HCT116 (cell line): ENCODE data around the gene CALHM1. TPM values are rescaled to one million over a fixed set of nuclear protein-coding genes. Genes with fewer than 3 reads are reported as not detected.

ENCODE experiments used
- ATAC-seq: fragments of 200-7000 bp; cut with Tn5 transposase; 2 replicates; pipeline ENCODE4 v1.9.1; 2020; ENCODE audit warnings: mild to moderate bottlenecking, moderate library complexity
- BruUV-seq: library from RNA; stranded (reverse); fragments of 400-500 nt; replicated peaks from 2 replicates; lab custom pipeline; 2021; lab: Mats Ljungman, UMichigan
- CTCF ChIA-PET: fragments of 300-600 bp; sonication (Branson Sonifier 250); formaldehyde crosslinking; loops from one replicate; lab custom pipeline; 2021; ENCODE audit warnings: antibody characterized with exemption; lab: Charles Lee
- POLR2A ChIA-PET: fragments of 300-600, 350-600 bp; sonication (Branson Sonifier 250); formaldehyde crosslinking; loops from one replicate; lab custom pipeline; 2021; ENCODE audit warnings: antibody characterized with exemption; lab: Charles Lee
- RAD21 ChIA-PET, 2 experiments: fragments of 300-600 bp; sonication (Branson Sonifier 250); formaldehyde crosslinking; loops; one replicate each; lab custom pipeline; 2023; ENCODE audit warnings: low total read pairs in 2 of 2; ENCODE audit not compliant: uncharacterized antibody in 2 of 2, unreplicated experiment in 2 of 2, low non-redundant PET in 1 of 2; lab: Charles Lee
- DNase-seq: peaks from one replicate; pipeline ENCODE4 v3.0.0-alpha.2; 2010; ENCODE audit warnings: low read depth, low spot score
- H2AFZ ChIP-seq: fragments of 200-600 bp; shearing (Covaris generic), sonication (generic); 2 replicates; pipeline ENCODE4 v1.6.1; 2017; ENCODE audit warnings: low read depth, mixed run types, mixed read lengths, antibody characterized with exemption, low read length; ENCODE audit not compliant: poor library complexity, severe bottlenecking
- H3K27ac ChIP-seq: 2 replicates; pipeline ENCODE4 v1.5.1; 2012; ENCODE audit warnings: low read depth, low read length
- H3K27me3 ChIP-seq: fragments of 200-600 bp; sonication (generic); 2 replicates; pipeline ENCODE4 v1.6.1; 2016; ENCODE audit warnings: mixed run types, low read length, mixed read lengths; ENCODE audit not compliant: insufficient read depth
- H3K36me3 ChIP-seq, 2 experiments: fragments of 200-500 bp in 1 of 2; fragments of 200-600 bp in 1 of 2; sonication (Bioruptor generic) in 1 of 2; sonication (generic) in 1 of 2; 2 replicates each; pipeline versions ENCODE4 v1.5.1 to v1.6.1; 2014 to 2016; ENCODE audit warnings: low read length in 2 of 2, inconsistent platforms in 1 of 2, mixed read lengths in 1 of 2, mixed run types in 1 of 2; ENCODE audit not compliant: insufficient read depth in 2 of 2, control insufficient read depth in 1 of 2
- H3K4me1 ChIP-seq, 2 experiments: fragments of 200-600 bp in 1 of 2; sonication (generic) in 1 of 2; 2 replicates each; pipeline versions ENCODE4 v1.5.1 to v1.6.1; 2012 to 2017; ENCODE audit warnings: low read length in 2 of 2, inconsistent platforms in 1 of 2, mild to moderate bottlenecking in 1 of 2, mixed read lengths in 1 of 2, mixed run types in 1 of 2, moderate library complexity in 1 of 2; ENCODE audit not compliant: insufficient read depth in 2 of 2, control insufficient read depth in 1 of 2
- H3K4me2 ChIP-seq: fragments of 200-600 bp; sonication (generic); 2 replicates; pipeline ENCODE4 v1.6.1; 2017; ENCODE audit warnings: mixed run types, low read length, mixed read lengths
- H3K4me3 ChIP-seq, 2 experiments: fragments of 200-600 bp in 1 of 2; sonication (generic) in 1 of 2; replicated peaks in 1 of 2; 2 replicates each; pipeline ENCODE4 v1.5.1; 2011 to 2016; ENCODE audit warnings: low read length in 2 of 2, control low read depth in 1 of 2, low read depth in 1 of 2, mild to moderate bottlenecking in 1 of 2, mixed read lengths in 1 of 2, mixed run types in 1 of 2
- H3K79me2 ChIP-seq: fragments of 200-600 bp; sonication (generic); 2 replicates; pipeline ENCODE4 v1.6.1; 2017; ENCODE audit warnings: mild to moderate bottlenecking, mixed run types, low read length, moderate library complexity, mixed read lengths; ENCODE audit not compliant: insufficient read depth
- H3K9ac ChIP-seq: fragments of 200-600 bp; sonication (generic); 2 replicates; pipeline ENCODE4 v1.6.1; 2016; ENCODE audit warnings: low read length, mixed read lengths
- H3K9me2 ChIP-seq: fragments of 200-600 bp; sonication (generic), shearing (Covaris generic); 2 replicates; pipeline ENCODE4 v1.6.1; 2017; ENCODE audit warnings: mixed run types, mild to moderate bottlenecking, moderate library complexity; ENCODE audit not compliant: insufficient read depth
- H3K9me3 ChIP-seq, 2 experiments: fragments of 200-500 bp in 1 of 2; fragments of 200-600 bp in 1 of 2; sonication (Bioruptor generic) in 1 of 2; sonication (generic) in 1 of 2; 2 replicates each; pipeline ENCODE4 v1.6.1; 2014 to 2017; ENCODE audit warnings: low read length in 2 of 2, mixed read lengths in 2 of 2, inconsistent platforms in 1 of 2, low read depth in 1 of 2, mild to moderate bottlenecking in 1 of 2, mixed run types in 1 of 2, moderate library complexity in 1 of 2; ENCODE audit not compliant: control insufficient read depth in 1 of 2, insufficient read depth in 1 of 2
- H4K20me1 ChIP-seq: fragments of 200-600 bp; sonication (generic), shearing (Covaris generic); 2 replicates; pipeline ENCODE4 v1.6.1; 2017; ENCODE audit warnings: mixed run types, mild to moderate bottlenecking, moderate library complexity; ENCODE audit not compliant: insufficient read depth
- EZH2 ChIP-seq: fragments of 200-600 bp; sonication (generic); IDR thresholded peaks from 2 replicates; pipeline ENCODE4 v1.6.1; 2017; ENCODE audit warnings: antibody characterized with exemption, mixed run types
- EZH2phosphoT487 ChIP-seq: fragments of 200-600 bp; IDR thresholded peaks from 2 replicates; pipeline ENCODE4 v1.6.1; 2018; ENCODE audit warnings: antibody characterized with exemption, borderline replicate concordance
- FOSL1 ChIP-seq: IDR thresholded peaks from 2 replicates; pipeline ENCODE4 v1.6.1; 2012; ENCODE audit warnings: low read depth
- JUND ChIP-seq: IDR thresholded peaks from 2 replicates; pipeline ENCODE4 v1.6.1; 2012
- POLR2A ChIP-seq: IDR thresholded peaks from 2 replicates; pipeline ENCODE4 v1.7.0; 2011; ENCODE audit warnings: borderline replicate concordance; ENCODE audit not compliant: insufficient read depth, insufficient read length; ENCODE audit errors: extremely low read depth
- TCF7L2 ChIP-seq: IDR thresholded peaks from 2 replicates; pipeline ENCODE4 v1.7.0; 2011; ENCODE audit warnings: borderline replicate concordance, inconsistent platforms; ENCODE audit not compliant: insufficient read depth, insufficient read length; ENCODE audit errors: extremely low read depth
- ZNF274 ChIP-seq: fragments of 200-500 bp; sonication (Bioruptor generic); IDR thresholded peaks from 2 replicates; pipeline ENCODE4 v1.6.1; 2014; ENCODE audit warnings: mild to moderate bottlenecking, low read depth, low read length, inconsistent platforms
- intact Hi-C: fragments of 100-400 bp; cut with micrococcal nuclease; formaldehyde crosslinking; loops from 2 replicates; pipeline ENCODE4 v1.10.0; 2022
- total RNA-seq: library from RNA; stranded (reverse); gene quantifications from one replicate; pipeline ENCODE4 v1.2.1, GENCODE V29; 2021; ENCODE audit not compliant: unreplicated experiment
- TF ChIP-seq, protein P1 (sequence below): IDR thresholded peaks from 2 replicates; pipeline ENCODE4 v1.6.1; 2012; ENCODE audit warnings: low read depth

CALHM1 gene
- total RNA-seq, 1 experiment from 2014 or later, result not detected

DNA sequence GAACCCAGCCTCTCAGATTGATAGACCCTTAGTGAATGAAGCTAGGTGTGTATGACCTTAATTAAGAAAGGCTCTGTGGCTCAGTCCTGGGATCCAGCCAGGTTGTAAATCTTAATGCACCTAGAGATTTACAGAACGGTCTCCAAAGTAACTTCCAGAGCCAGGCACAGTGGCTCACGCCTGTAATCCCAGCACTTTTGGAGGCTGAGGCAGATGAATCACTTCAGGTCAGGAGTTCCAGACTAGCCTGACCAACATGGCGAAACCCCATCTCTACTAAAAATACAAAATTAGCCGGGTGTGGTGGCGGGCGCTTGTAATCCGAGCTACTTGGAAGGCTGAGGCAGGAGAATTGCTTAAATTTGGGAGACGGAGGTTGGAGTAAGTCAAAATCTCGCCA, 30.8 kb downstream of the CALHM1 start (continued):
- TF ChIP-seq ZNF274, result no peak
- TF ChIP-seq, all 23 proteins: peak for 0

DNA sequence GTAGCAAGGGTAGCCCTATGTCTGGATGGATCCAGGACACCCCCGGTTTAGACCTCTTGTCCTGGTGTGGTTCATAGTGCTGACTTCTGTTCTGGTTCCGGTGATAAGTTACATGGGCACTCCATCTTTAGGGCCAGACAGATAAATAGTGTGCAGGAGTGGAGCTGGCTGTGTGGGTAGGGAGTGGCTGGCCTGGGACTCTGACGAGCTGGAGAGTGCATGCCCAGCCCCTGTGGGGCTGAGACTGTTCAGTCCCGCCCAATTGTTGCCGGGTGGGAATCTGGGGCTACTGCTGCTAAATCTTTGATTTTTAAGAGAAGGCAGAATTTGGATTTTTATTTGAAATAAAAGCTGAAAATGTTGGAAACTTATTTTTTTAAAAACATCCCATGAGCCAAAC, 35.0 kb downstream of the CALHM1 start:
- CTCF ChIA-PET, result no interaction called here
- H3K79me2 ChIP-seq, result peaks cover 69% of the 10 kb centered on the region
- H3K9ac ChIP-seq, result no peak overlapping the region
- ATAC-seq (no peak), DNase-seq (no peak)
- H2AFZ ChIP-seq, result no peak overlapping the region
- TF ChIP-seq EZH2phosphoT487 (no peak), EZH2 (no peak), JUND (no peak), TCF7L2 (no peak), FOSL1 (no peak), POLR2A (no peak)
- TF ChIP-seq, protein P1, sequence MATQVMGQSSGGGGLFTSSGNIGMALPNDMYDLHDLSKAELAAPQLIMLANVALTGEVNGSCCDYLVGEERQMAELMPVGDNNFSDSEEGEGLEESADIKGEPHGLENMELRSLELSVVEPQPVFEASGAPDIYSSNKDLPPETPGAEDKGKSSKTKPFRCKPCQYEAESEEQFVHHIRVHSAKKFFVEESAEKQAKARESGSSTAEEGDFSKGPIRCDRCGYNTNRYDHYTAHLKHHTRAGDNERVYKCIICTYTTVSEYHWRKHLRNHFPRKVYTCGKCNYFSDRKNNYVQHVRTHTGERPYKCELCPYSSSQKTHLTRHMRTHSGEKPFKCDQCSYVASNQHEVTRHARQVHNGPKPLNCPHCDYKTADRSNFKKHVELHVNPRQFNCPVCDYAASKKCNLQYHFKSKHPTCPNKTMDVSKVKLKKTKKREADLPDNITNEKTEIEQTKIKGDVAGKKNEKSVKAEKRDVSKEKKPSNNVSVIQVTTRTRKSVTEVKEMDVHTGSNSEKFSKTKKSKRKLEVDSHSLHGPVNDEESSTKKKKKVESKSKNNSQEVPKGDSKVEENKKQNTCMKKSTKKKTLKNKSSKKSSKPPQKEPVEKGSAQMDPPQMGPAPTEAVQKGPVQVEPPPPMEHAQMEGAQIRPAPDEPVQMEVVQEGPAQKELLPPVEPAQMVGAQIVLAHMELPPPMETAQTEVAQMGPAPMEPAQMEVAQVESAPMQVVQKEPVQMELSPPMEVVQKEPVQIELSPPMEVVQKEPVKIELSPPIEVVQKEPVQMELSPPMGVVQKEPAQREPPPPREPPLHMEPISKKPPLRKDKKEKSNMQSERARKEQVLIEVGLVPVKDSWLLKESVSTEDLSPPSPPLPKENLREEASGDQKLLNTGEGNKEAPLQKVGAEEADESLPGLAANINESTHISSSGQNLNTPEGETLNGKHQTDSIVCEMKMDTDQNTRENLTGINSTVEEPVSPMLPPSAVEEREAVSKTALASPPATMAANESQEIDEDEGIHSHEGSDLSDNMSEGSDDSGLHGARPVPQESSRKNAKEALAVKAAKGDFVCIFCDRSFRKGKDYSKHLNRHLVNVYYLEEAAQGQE, result no peak
- H3K27me3 ChIP-seq, result no peaks in the 10 kb centered on the region
- no peaks in the 10 kb centered on the region for H4K20me1 ChIP-seq
- no peaks in the 10 kb centered on the region for H3K4me1 ChIP-seq
- H3K27ac ChIP-seq, result no peak overlapping the region
- no peak overlapping the region for H3K4me3 ChIP-seq
- POLR2A ChIA-PET, result interaction anchor here (1.6 kb wide), 1 partner anchor 27 kb away, joined by 3 read pairs; the partner anchor contains the start of genes ATP5MK and PDCD11
- no peaks in the 10 kb centered on the region for H3K9me3 ChIP-seq
- no TSS peak for BruUV-seq
- intact Hi-C loops, result no loop called here
- no peaks in the 10 kb centered on the region for H3K9me2 ChIP-seq
- no peak overlapping the region for H3K4me2 ChIP-seq
- RAD21 ChIA-PET, result no interaction called here
- peaks cover 71 to 85% of the 10 kb centered on the region in 2 experiments for H3K36me3 ChIP-seq
